HG03439 (cell line): ENCODE data around the gene TMEM129.

ENCODE experiments used
- ATAC-seq: cut with Tn5 transposase; IDR thresholded peaks from one replicate; pipeline ENCODE4 v1.9.1; 2021; ENCODE audit warnings: mild to moderate bottlenecking, moderate library complexity; ENCODE audit not compliant: unreplicated experiment

Gene TMEM129

GRCh38 chr4:1745165-1745564, 24.0 kb upstream of the TMEM129 start:
- ATAC-seq, result no peak

GRCh38 chr4:1744552-1744951, 23.4 kb upstream of the TMEM129 start:
- no peak for ATAC-seq

- no peak for ATAC-seq
Measured at GRCh38 chr4:1743975-1744374, 22.9 kb upstream of the TMEM129 start.

DNA sequence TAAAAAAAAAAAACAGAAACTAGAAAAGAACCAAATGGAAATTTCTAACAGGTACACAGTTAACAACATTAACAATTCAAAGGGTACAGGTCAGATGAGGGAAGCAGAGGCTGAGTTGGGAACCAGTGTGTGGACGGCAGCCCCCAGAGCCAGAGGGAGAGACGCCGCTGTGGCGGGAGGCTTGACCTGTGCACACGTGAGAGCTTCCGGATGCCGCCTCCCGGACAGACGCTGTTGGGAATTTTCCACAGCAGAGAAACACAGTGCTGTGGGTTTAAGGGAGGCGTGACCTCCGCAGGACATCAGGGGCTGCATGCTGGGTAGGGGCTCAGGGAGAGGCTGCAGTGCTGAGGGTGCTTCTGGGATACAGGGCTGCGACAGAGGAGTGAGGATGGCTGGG, 22.4 kb upstream of the TMEM129 start:
- ATAC-seq, result no peak

- no peak for ATAC-seq
Measured at GRCh38 chr4:1741208-1741607, 20.1 kb upstream of the TMEM129 start.

GRCh38 chr4:1740021-1740545, 19.0 kb upstream of the TMEM129 start:
- no peak for ATAC-seq

- no peak for ATAC-seq
Measured at GRCh38 chr4:1739358-1739757, 18.2 kb upstream of the TMEM129 start.

DNA sequence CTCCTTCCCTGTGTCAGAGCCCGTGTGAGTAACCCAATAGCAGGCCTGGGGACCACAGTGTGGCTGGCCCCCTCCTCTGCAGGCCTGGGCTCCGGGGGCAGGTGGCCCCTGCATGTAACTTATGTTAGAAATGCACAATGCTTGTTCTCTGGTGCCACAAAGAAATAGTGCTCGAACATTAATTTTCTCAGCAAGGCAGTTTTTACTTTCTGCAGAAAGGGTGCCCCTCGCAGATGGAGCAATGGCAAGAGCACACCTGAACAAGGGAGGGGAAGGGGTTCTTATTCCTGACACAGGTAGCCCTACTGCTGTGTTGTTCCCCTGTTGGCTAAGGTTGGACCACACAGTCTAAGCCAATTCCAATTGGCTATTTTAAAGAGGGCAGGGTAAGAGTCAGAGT, 17.3 kb upstream of the TMEM129 start:
- ATAC-seq, result no peak

DNA sequence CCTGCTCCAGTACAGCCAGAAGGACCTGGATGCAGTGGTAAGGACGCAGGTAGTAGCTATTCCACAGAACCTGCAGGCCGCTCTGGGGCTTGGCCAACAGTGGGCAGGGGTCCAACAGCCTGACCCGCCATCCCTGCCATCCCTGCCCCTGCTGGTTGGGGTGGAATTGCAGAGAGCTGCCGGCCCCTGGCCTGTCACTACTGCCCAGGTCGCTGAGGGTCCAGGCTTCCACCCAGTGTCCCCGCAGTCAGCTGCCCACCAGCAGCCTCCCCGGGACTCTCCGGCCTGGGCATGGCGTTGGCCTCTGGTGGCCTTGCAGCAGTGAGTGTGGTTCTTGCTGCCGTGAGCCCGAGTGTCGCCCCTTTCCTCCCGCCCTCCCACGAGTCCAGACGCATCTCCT, 16.5 kb upstream of the TMEM129 start:
- ATAC-seq, result no peak

GRCh38 chr4:1736812-1737211, 15.7 kb upstream of the TMEM129 start:
- ATAC-seq, result no peak

GRCh38 chr4:1735215-1735614, 14.1 kb upstream of the TMEM129 start:
- ATAC-seq, result no peak

- ATAC-seq, result no peak
Measured at GRCh38 chr4:1732911-1733310, 11.8 kb upstream of the TMEM129 start.

GRCh38 chr4:1731180-1731579, 10.1 kb upstream of the TMEM129 start:
- ATAC-seq, result no peak

DNA sequence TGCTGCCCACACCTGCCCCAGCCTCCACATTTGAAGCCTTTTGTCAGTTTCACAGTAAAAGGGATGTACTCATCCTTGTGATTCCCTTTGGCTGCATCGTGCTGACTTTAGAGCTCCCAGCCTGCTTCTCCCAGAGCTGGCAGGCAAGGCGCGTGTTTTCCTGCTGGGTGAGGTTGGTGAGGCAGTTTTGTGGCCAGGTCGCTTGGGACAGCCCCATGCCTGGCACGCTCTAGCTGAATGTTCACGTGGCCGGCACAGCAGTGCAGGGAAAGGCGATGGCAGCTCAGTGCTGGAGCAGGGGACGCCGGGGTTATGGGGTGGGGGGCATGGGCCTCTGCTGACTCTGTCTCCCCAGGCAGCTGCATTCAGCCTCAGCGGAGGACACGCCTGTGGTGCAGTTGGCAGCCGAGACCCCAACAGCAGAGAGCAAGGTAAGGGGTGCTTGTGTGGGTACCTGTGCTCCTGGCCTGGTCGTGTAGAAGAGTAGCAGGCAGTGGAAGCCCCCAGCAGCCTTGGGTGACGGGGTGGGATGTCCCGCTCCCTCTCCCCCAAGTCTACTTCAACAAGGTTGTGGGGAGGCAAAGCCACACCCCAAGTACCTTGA, 9.5 kb upstream of the TMEM129 start:
- ATAC-seq, result no peak

- ATAC-seq, result no peak
Measured at GRCh38 chr4:1728061-1728980, 7.2 kb upstream of the TMEM129 start.

DNA sequence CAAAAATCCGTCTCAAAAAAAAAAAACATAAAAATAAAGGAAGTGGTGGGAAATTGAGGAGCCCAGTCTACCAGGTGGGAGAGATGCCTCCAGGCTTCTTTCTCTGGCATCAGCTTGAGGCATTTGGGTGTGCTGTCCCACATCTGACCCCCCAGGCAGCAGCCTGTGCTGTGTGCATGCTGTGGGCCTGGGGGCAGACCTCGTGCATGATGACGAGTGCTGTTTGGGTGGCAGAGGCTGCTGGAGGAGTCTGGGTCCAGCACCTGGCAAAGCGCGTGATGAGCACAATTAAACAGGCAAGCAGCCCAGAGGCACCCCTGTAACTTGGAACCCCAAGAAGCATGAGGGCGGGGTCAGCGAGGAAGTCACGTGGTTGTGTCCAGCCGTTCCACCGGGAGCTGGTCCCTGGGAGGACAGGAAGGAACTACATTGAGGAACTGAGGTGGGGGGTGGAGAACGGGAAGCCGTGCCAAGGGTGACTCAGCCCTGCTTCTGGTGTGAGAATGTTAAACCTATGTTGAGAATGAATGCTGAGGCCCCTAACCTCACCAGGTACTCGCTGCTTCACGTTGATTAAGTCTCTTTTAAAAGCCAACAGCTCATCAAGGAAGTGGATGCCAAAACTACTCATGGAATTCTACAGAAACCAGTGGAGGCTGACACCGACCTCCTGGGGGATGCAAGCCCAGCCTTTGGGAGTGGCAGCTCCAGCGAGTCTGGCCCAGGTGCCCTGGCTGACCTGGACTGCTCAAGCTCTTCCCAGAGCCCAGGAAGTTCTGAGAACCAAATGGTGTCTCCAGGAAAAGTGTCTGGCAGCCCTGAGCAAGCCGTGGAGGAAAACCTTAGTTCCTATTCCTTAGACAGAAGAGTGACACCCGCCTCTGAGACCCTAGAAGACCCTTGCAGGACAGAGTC, 6.3 kb upstream of the TMEM129 start:
- no peak for ATAC-seq

DNA sequence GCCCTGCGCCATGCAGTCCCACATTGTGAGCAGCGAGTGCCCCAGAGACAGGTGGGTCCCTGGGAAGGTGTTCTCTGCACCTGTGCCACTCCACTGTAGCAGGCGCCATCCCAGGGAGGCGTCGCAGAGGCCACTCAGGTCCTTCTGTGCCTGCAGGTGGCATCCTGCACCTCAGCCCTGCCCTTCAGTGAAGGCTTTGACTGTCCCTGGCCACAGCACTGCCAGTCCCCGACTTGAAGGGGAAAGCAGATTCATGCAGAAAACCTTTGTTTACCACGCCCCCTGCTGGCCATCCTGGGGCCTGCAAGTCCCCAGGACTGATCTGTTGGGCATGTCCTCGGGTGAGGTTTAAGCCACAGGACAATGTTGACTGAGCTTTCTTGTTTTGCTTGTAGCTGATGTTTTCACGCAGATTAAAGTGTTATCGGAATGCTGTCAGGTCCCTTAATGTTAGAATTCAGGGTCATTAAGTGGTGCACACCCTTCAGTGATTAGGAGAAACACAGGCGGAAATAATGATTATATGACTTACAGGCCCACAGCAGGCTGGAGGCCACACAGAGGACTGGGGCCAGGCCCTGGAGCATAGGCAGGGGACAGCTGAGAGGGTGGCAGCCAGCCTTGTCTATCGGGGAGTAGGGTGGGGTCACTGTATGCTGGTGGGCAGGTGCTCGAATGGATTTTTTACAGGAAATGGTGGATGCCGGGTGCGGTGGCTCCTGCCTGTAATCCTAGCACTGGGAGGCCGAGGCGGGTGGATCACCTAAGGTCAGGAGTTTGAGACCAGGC, 5.2 kb upstream of the TMEM129 start:
- no peak for ATAC-seq

DNA sequence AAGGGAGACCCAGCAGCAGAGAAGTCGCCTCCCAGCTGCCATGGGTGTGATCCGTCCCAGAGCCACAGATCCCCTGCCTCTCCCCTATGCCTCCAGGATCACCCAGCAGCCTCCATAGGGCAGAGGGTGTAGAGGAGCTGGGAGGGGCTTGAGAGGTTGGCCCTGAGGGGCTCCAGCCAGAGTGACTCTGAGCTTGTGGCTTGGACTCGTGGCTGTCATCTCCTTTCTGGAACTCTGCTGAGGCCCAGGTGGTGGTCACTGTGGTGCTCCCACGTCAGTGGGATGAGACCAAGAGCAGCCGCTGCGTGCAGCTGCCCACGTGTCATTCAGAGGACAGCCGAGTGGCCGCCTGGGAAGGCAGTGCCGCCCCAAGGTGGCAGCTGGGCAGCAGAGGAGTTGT, 4.4 kb upstream of the TMEM129 start:
- ATAC-seq, result no peak

DNA sequence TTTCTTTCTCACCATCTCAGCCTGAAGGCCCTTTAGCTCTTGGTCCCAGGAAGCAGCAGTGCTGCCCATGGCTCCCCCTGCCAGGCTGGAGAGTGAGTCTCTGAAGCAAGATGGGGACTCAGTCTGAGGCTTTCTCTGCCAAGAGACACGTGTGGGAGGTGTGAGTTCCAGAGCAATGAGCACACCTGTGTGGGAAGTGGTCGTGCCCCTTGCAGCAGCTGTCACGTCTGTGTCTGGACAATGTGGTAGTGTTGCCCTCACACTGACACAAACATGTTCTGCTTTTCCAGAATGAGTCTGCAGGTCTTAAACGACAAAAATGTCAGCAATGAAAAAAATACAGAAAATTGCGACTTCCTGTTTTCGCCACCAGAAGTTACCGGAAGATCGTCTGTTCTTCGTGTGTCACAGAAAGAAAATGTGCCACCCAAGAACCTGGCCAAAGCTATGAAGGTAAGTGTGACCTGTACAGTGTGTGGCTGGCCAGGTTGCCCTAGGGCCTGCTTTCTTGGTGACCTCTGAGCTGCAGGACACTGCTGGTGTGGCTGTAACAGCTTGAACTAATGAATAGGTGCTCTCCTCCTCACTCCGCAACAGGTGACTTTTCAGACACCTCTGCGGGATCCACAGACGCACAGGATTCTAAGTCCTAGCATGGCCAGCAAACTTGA, 2.1 kb upstream of the TMEM129 start:
- no peak for ATAC-seq
